ENCODE results near the gene TMEM233. TPM values are rescaled to one million over a fixed set of nuclear protein-coding genes. Genes with fewer than 3 reads are reported as not detected.

The TMEM233 gene
- total and polyA plus RNA-seq, 2 experiments from 2014 or later: 0.24 to 0.71 TPM

- Histone ChIP-seq H3K4me1 (ENCODE audit: insufficient read depth) (peaks cover 6% of the 10 kb centered on the region), H3K36me3 (ENCODE audit: insufficient read depth) (no peaks in the 10 kb centered on the region), H3K4me2 (no peak overlapping the region), H3F3A (replicated peaks; ENCODE audit: low read depth) (no peaks in the 10 kb centered on the region), H3K79me2 (replicated peaks; ENCODE audit: insufficient read depth) (no peaks in the 10 kb centered on the region), H4K20me1 (replicated peaks; ENCODE audit: insufficient read depth) (no peaks in the 10 kb centered on the region), H3K27ac (ENCODE audit: low read depth) (no peak overlapping the region), H3K4me3 (no peak overlapping the region), H3K9me2 (ENCODE audit: insufficient read depth) (no peaks in the 10 kb centered on the region), H2AFZ (no peak overlapping the region), H3K27me3 (ENCODE audit: insufficient read depth) (no peaks in the 10 kb centered on the region)
- H3K4me1 Mint-ChIP-seq: peaks cover 6% of the 10 kb centered on the region
- no peak overlapping the region for H3K4me3 Mint-ChIP-seq
- DNase-seq (ENCODE audit: low spot score) (no peak), ATAC-seq (no peak)
- H3K9me3 Mint-ChIP-seq: no peaks in the 10 kb centered on the region
- TF ChIP-seq REST (IDR thresholded peaks at IDR 0.05; ENCODE audit: unreplicated experiment): no peak
- TF ChIP-seq EZH2phosphoT487 (IDR thresholded peaks at IDR 0.05; ENCODE audit: unreplicated experiment): no peak
- no peak for TF ChIP-seq EZH2 (IDR thresholded peaks at IDR 0.05; ENCODE audit: low read depth, unreplicated experiment)
- no peak for TF ChIP-seq JUNB (IDR thresholded peaks at IDR 0.05; ENCODE audit: unreplicated experiment)
- TF ChIP-seq NANOG (IDR thresholded peaks at IDR 0.05; ENCODE audit: borderline replicate concordance): no peak
- TF ChIP-seq ZNF331 (CRISPR knock-in tag; IDR thresholded peaks at IDR 0.05; ENCODE audit: low read depth): no peak
- no peak for TF ChIP-seq STAT1 (IDR thresholded peaks at IDR 0.05; ENCODE audit: unreplicated experiment)
- H3K27ac Mint-ChIP-seq: no peak overlapping the region
- peaks cover 3% of the 10 kb centered on the region for H3K27me3 Mint-ChIP-seq (ENCODE audit: insufficient read depth, low read depth, poor library complexity)
- no peaks in the 10 kb centered on the region for H3K36me3 Mint-ChIP-seq (ENCODE audit: low read depth)
Measured at GRCh38 chr12:119631930-119632678, 38.5 kb downstream of the TMEM233 start.

DNA sequence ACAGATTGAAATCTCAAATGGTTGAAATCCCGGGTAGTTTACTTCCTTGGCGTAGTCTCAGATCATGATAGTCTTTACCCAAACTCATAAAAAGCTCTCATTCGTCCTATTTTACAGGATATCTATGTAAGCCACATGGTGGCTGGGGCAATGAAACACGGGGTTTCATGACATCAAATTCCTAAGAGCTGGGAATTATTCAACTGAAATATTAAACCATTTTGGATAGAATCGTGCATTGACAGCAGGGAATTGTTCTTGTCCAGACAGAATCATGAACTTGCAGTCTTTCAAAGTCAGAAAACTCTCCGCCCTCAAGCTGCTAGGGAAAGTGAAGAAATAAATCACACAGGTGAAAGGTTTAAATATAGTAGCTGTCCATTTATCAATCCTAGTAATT is 41.2 kb downstream of the TMEM233 start:
- no peaks in the 10 kb centered on the region for H3K27me3 Mint-ChIP-seq (ENCODE audit: insufficient read depth, low read depth, poor library complexity)
- no peak overlapping the region for H3K4me3 Mint-ChIP-seq
- Histone ChIP-seq H3K4me2 (no peak overlapping the region), H3K27me3 (ENCODE audit: insufficient read depth) (no peaks in the 10 kb centered on the region), H3F3A (replicated peaks; ENCODE audit: low read depth) (no peaks in the 10 kb centered on the region), H3K9me2 (ENCODE audit: insufficient read depth) (no peaks in the 10 kb centered on the region), H3K27ac (ENCODE audit: low read depth) (no peak overlapping the region), H3K36me3 (ENCODE audit: insufficient read depth) (no peaks in the 10 kb centered on the region), H4K20me1 (replicated peaks; ENCODE audit: insufficient read depth) (no peaks in the 10 kb centered on the region), H3K79me2 (replicated peaks; ENCODE audit: insufficient read depth) (no peaks in the 10 kb centered on the region), H2AFZ (no peak overlapping the region), H3K4me1 (ENCODE audit: insufficient read depth) (peaks cover 6% of the 10 kb centered on the region), H3K4me3 (no peak overlapping the region)
- DNase-seq (ENCODE audit: low spot score) (no peak), ATAC-seq (no peak)
- peaks cover 6% of the 10 kb centered on the region for H3K4me1 Mint-ChIP-seq
- H3K27ac Mint-ChIP-seq: no peak overlapping the region
- no peaks in the 10 kb centered on the region for H3K9me3 Mint-ChIP-seq
- no peaks in the 10 kb centered on the region for H3K36me3 Mint-ChIP-seq (ENCODE audit: low read depth)
- TF ChIP-seq REST (IDR thresholded peaks at IDR 0.05; ENCODE audit: unreplicated experiment) (no peak), EZH2phosphoT487 (IDR thresholded peaks at IDR 0.05; ENCODE audit: unreplicated experiment) (no peak), JUNB (IDR thresholded peaks at IDR 0.05; ENCODE audit: unreplicated experiment) (no peak), CREB1 (CRISPR knock-in tag; IDR thresholded peaks at IDR 0.05; ENCODE audit: low read depth) (no peak), NANOG (IDR thresholded peaks at IDR 0.05; ENCODE audit: borderline replicate concordance) (no peak), STAT1 (IDR thresholded peaks at IDR 0.05; ENCODE audit: unreplicated experiment) (no peak)

Measured in GM23338 (cell line).